Hepatocyte (in vitro differentiated cells): Measurements from ENCODE around the gene SLC25A22. TPM values are rescaled to one million over a fixed set of nuclear protein-coding genes. Genes with fewer than 3 reads are reported as not detected.

Experiments used
- DNase-seq: peaks from one replicate; pipeline ENCODE4 v3.0.0-alpha.2; 2016; ENCODE audit warnings: low spot score
- H2AFZ ChIP-seq: fragments of 200-600 bp; sonication (generic); 2 replicates; pipeline ENCODE4 v1.6.0; 2016; ENCODE audit warnings: antibody characterized with exemption, mild to moderate bottlenecking
- H3K27ac ChIP-seq: fragments of 200-600 bp; sonication (generic); 2 replicates; pipeline ENCODE4 v1.5.1; 2016; ENCODE audit warnings: mild to moderate bottlenecking
- H3K27me3 ChIP-seq: fragments of 200-600 bp; sonication (generic); 2 replicates; pipeline ENCODE4 v1.6.1; 2016
- H3K36me3 ChIP-seq: fragments of 200-600 bp; sonication (generic); replicated peaks from 2 replicates; pipeline ENCODE4 v1.5.1; 2016; ENCODE audit warnings: low read depth; ENCODE audit not compliant: insufficient read depth
- H3K4me1 ChIP-seq: fragments of 200-600 bp; sonication (generic); 2 replicates; pipeline ENCODE4 v1.5.1; 2016; ENCODE audit warnings: mild to moderate bottlenecking, moderate library complexity; ENCODE audit not compliant: insufficient read depth
- H3K4me2 ChIP-seq: fragments of 200-600 bp; sonication (generic); 2 replicates; pipeline ENCODE4 v1.6.0; 2016
- H3K4me3 ChIP-seq: fragments of 200-600 bp; sonication (generic); 2 replicates; pipeline ENCODE4 v1.5.1; 2016; ENCODE audit warnings: mild to moderate bottlenecking
- H3K79me2 ChIP-seq: fragments of 200-600 bp; sonication (generic); 2 replicates; pipeline ENCODE4 v1.6.0; 2017; ENCODE audit warnings: mild to moderate bottlenecking
- H3K9me2 ChIP-seq: fragments of 200-600 bp; sonication (generic); replicated peaks from 2 replicates; pipeline ENCODE4 v1.6.0; 2017; ENCODE audit warnings: mild to moderate bottlenecking; ENCODE audit not compliant: insufficient read depth
- H3K9me3 ChIP-seq: fragments of 200-600 bp; sonication (generic); 2 replicates; pipeline ENCODE4 v1.5.1; 2016; ENCODE audit warnings: low read depth, mild to moderate bottlenecking
- H4K20me1 ChIP-seq: fragments of 200-600 bp; sonication (generic); 2 replicates; pipeline ENCODE4 v1.6.0; 2016; ENCODE audit warnings: mild to moderate bottlenecking; ENCODE audit not compliant: insufficient read depth, poor library complexity, severe bottlenecking
- CTCF ChIP-seq: fragments of 200-600 bp; sonication (generic); IDR thresholded peaks from 2 replicates; pipeline ENCODE4 v1.5.1; 2016; ENCODE audit warnings: antibody characterized with exemption, mild to moderate bottlenecking; ENCODE audit not compliant: poor library complexity
- EZH2 ChIP-seq: fragments of 200-600 bp; sonication (generic); IDR thresholded peaks from 2 replicates; pipeline ENCODE4 v1.6.1; 2016; ENCODE audit warnings: antibody characterized with exemption, mild to moderate bottlenecking, borderline replicate concordance
- EZH2phosphoT487 ChIP-seq: fragments of 200-600 bp; sonication (generic); IDR thresholded peaks from one replicate; pipeline ENCODE4 v1.6.1; 2018; ENCODE audit warnings: antibody characterized with exemption, mild to moderate bottlenecking, low read depth, moderate library complexity; ENCODE audit not compliant: unreplicated experiment, severe bottlenecking
- WGBS: methylation state at CpG from one replicate; pipeline ENCODE4 v1.1.6; 2016; ENCODE audit warnings: low lambda C conversion rate; ENCODE audit errors: missing lambda C conversion rate; 5-methylcytosine and 5-hydroxymethylcytosine counted together
- polyA plus RNA-seq: library from polyadenylated mRNA; unstranded; fragments of >200 nt; fragmentation: Nextera tagmentation; extraction: Ambion mirVana; gene quantifications from 2 replicates; pipeline ENCODE4 v1.2.1, GENCODE V29; 2016
- total RNA-seq: library from RNA; depleted of rRNA; stranded (reverse); fragments of >200 nt; gene quantifications from 2 replicates; pipeline ENCODE4 v1.2.3, GENCODE V29; 2014

Gene SLC25A22
- total and polyA plus RNA-seq, 2 experiments from 2014 or later, result 16.2 to 19.7 TPM

- TF ChIP-seq CTCF (peak; percentile 82), EZH2phosphoT487 (no peak)
- Histone ChIP-seq H3K27ac (peak overlapping the region; percentile 10), H3K9me3 (no peaks in the 10 kb centered on the region), H3K4me2 (peak overlapping the region; percentile 35), H4K20me1 (peaks cover 4% of the 10 kb centered on the region), H2AFZ (no peak overlapping the region), H3K9me2 (no peaks in the 10 kb centered on the region), H3K36me3 (no peaks in the 10 kb centered on the region), H3K4me1 (peaks cover 10% of the 10 kb centered on the region), H3K27me3 (no peaks in the 10 kb centered on the region), H3K79me2 (peaks cover 6% of the 10 kb centered on the region), H3K4me3 (no peak overlapping the region)
- WGBS, result 6% methylated on average over 24 of the region's 24 CpGs
- DNase-seq, result peak; percentile 93
Observed at GRCh38 chr11:783581-784015, 14.5 kb downstream of the SLC25A22 start.

- H3K27ac ChIP-seq, result peak overlapping the region; percentile 2
- TF ChIP-seq CTCF (no peak), EZH2phosphoT487 (no peak), EZH2 (no peak)
- H2AFZ ChIP-seq, result no peak overlapping the region
- H3K4me2 ChIP-seq, result peak overlapping the region; percentile 35
- no peaks in the 10 kb centered on the region for H3K36me3 ChIP-seq
- WGBS, result 83% methylated on average over 35 of the region's 36 CpGs
- DNase-seq, result no peak
- no peak overlapping the region for H3K4me3 ChIP-seq
- H3K27me3 ChIP-seq, result no peaks in the 10 kb centered on the region
- H3K9me2 ChIP-seq, result no peaks in the 10 kb centered on the region
- peaks cover 18% of the 10 kb centered on the region for H3K4me1 ChIP-seq
- peaks cover 17% of the 10 kb centered on the region for H3K79me2 ChIP-seq
- peaks cover 4% of the 10 kb centered on the region for H4K20me1 ChIP-seq
- no peaks in the 10 kb centered on the region for H3K9me3 ChIP-seq
Observed at GRCh38 chr11:782264-783174, 15.6 kb downstream of the SLC25A22 start.

GRCh38 chr11:779955-780532, 18.0 kb downstream of the SLC25A22 start:
- no peaks in the 10 kb centered on the region for H3K9me3 ChIP-seq
- H3K36me3 ChIP-seq, result no peaks in the 10 kb centered on the region
- no peak for TF ChIP-seq EZH2phosphoT487
- no peak for TF ChIP-seq CTCF
- TF ChIP-seq EZH2, result no peak
- peaks cover 31% of the 10 kb centered on the region for H3K4me1 ChIP-seq
- DNase-seq, result no peak
- no peaks in the 10 kb centered on the region for H3K9me2 ChIP-seq
- H3K27me3 ChIP-seq, result no peaks in the 10 kb centered on the region
- peaks cover 21% of the 10 kb centered on the region for H4K20me1 ChIP-seq
- no peak overlapping the region for H3K4me3 ChIP-seq
- no peak overlapping the region for H2AFZ ChIP-seq
- WGBS, result 98% methylated on average over 16 of the region's 16 CpGs
- H3K27ac ChIP-seq, result no peak overlapping the region
- H3K4me2 ChIP-seq, result no peak overlapping the region
- peaks cover 40% of the 10 kb centered on the region for H3K79me2 ChIP-seq
